Mesendoderm (in vitro differentiated cells): ENCODE measurements around the gene NSUN5.
"Not testable (repeated sequence)": the region's sequence is repeated elsewhere in the genome, so short reads cannot be mapped to it uniquely, and the experiment has no call there.

Experiments used
- DNase-seq: peaks from one replicate; pipeline ENCODE4 v3.0.0; 2013
- H2AK5ac ChIP-seq: 2 replicates; pipeline ENCODE4 v1.6.1; 2013; ENCODE audit warnings: low read length, inconsistent platforms
- H2BK120ac ChIP-seq: 2 replicates; pipeline ENCODE4 v1.6.1; 2013; ENCODE audit warnings: low read depth, mild to moderate bottlenecking, low read length, moderate library complexity, mixed read lengths
- H2BK15ac ChIP-seq: replicated peaks from 2 replicates; pipeline ENCODE4 v1.6.1; 2013; ENCODE audit warnings: low read depth, mild to moderate bottlenecking, moderate library complexity
- H2BK5ac ChIP-seq: 2 replicates; pipeline ENCODE4 v1.6.1; 2013; ENCODE audit warnings: low read length, inconsistent platforms
- H3K18ac ChIP-seq: 2 replicates; pipeline ENCODE4 v1.6.1; 2013; ENCODE audit warnings: mild to moderate bottlenecking, low read length, mixed read lengths
- H3K23ac ChIP-seq: one replicate; pipeline ENCODE4 v1.6.1; 2013; ENCODE audit warnings: low read length
- H3K27ac ChIP-seq: 2 replicates; pipeline ENCODE4 v1.5.1; 2013; ENCODE audit warnings: low read depth, mild to moderate bottlenecking, inconsistent platforms, low read length, moderate library complexity
- H3K27me3 ChIP-seq: 2 replicates; pipeline ENCODE4 v1.6.1; 2013; ENCODE audit warnings: low read length, control low read depth, mild to moderate bottlenecking, inconsistent platforms; ENCODE audit not compliant: insufficient read depth, poor library complexity
- H3K36me3 ChIP-seq: 2 replicates; pipeline ENCODE4 v1.6.1; 2013; ENCODE audit warnings: low read length, inconsistent platforms; ENCODE audit not compliant: control insufficient read depth, insufficient read depth
- H3K4ac ChIP-seq: one replicate; pipeline ENCODE4 v1.6.1; 2013; ENCODE audit warnings: low read depth, mild to moderate bottlenecking, low read length, moderate library complexity
- H3K4me1 ChIP-seq: 2 replicates; pipeline ENCODE4 v1.6.1; 2013; ENCODE audit warnings: low read depth, low read length, inconsistent platforms; ENCODE audit not compliant: control insufficient read depth
- H3K4me2 ChIP-seq: 2 replicates; pipeline ENCODE4 v1.6.1; 2013; ENCODE audit warnings: low read length
- H3K4me3 ChIP-seq: 2 replicates; pipeline ENCODE4 v1.5.1; 2013; ENCODE audit warnings: mild to moderate bottlenecking, low read length
- H3K56ac ChIP-seq: one replicate; pipeline ENCODE4 v1.6.1; 2013; ENCODE audit warnings: low read length
- H3K79me1 ChIP-seq: 2 replicates; pipeline ENCODE4 v1.6.1; 2013; ENCODE audit warnings: low read length, inconsistent platforms
- H3K79me2 ChIP-seq: 2 replicates; pipeline ENCODE4 v1.6.1; 2013; ENCODE audit warnings: mild to moderate bottlenecking, low read length; ENCODE audit not compliant: control insufficient read depth, insufficient read depth
- H3K9ac ChIP-seq: 2 replicates; pipeline ENCODE4 v1.6.1; 2013; ENCODE audit warnings: low read length, inconsistent platforms
- H4K5ac ChIP-seq: one replicate; pipeline ENCODE4 v1.6.1; 2013; ENCODE audit warnings: low read length
- H4K8ac ChIP-seq: one replicate; pipeline ENCODE4 v1.6.1; 2013; ENCODE audit warnings: low read depth, mild to moderate bottlenecking, control low read depth, low read length, moderate library complexity
- WGBS: extraction: QIAGEN DNeasy Blood & Tissue Kit; methylation state at CpG from one replicate; pipeline ENCODE4 v1.1.7; 2013; ENCODE audit warnings: low lambda C conversion rate, missing lambda C conversion rate; ENCODE audit not compliant: insufficient coverage; ENCODE audit errors: extremely low coverage; 5-methylcytosine and 5-hydroxymethylcytosine counted together

The NSUN5 gene

GRCh38 chr7:73307436-73307835 is 1.2 kb downstream of the NSUN5 start:
- Histone ChIP-seq H3K4me2 (peak overlapping the region; percentile 82), H2BK15ac (no peak overlapping the region), H3K4me3 (no peak overlapping the region), H3K79me1 (peaks cover 8% of the 10 kb centered on the region), H3K79me2 (peaks cover 16% of the 10 kb centered on the region), H3K18ac (no peak overlapping the region), H2BK120ac (no peak overlapping the region), H2AK5ac (no peak overlapping the region), H3K4ac (no peak overlapping the region), H3K36me3 (peaks cover 2% of the 10 kb centered on the region), H3K4me1 (no peaks in the 10 kb centered on the region), H2BK5ac (no peak overlapping the region), H4K5ac (no peak overlapping the region), H3K56ac (peak overlapping the region; percentile 64), H3K27me3 (no peaks in the 10 kb centered on the region), H3K23ac (no peak overlapping the region), H4K8ac (no peak overlapping the region), H3K27ac (no peak overlapping the region), H3K9ac (peak overlapping the region; percentile 81)
- DNase-seq, result no peak
- no CpG with 5 or more reads among the region's 13 CpGs for WGBS

- H3K79me2 ChIP-seq, result peaks cover 16% of the 10 kb centered on the region
- not testable (repeated sequence) for H4K5ac ChIP-seq, H3K27me3 ChIP-seq, H3K4me3 ChIP-seq, H2BK5ac ChIP-seq, H2BK120ac ChIP-seq, H4K8ac ChIP-seq, H3K56ac ChIP-seq, DNase-seq, H3K36me3 ChIP-seq, H2AK5ac ChIP-seq, H3K79me1 ChIP-seq, H3K9ac ChIP-seq, H3K4me2 ChIP-seq, H3K4me1 ChIP-seq, H3K18ac ChIP-seq, H3K23ac ChIP-seq, H3K4ac ChIP-seq, H2BK15ac ChIP-seq, H3K27ac ChIP-seq
- no CpG with 5 or more reads among the region's 15 CpGs for WGBS
These were observed 3.8 kb downstream of the NSUN5 start for GRCh38 chr7:73304612-73305387.

- Histone ChIP-seq H3K4me2 (no peak overlapping the region), H4K8ac (no peak overlapping the region), H3K56ac (no peak overlapping the region)
These were observed 4.6 kb downstream of the NSUN5 start for GRCh38 chr7:73304071-73304470.

GRCh38 chr7:73303546-73303945 is 5.1 kb downstream of the NSUN5 start:
- Histone ChIP-seq H3K4me3 (no peak overlapping the region), H4K8ac (no peak overlapping the region), H3K56ac (no peak overlapping the region), H3K23ac (no peak overlapping the region), H3K27me3 (no peaks in the 10 kb centered on the region), H3K79me1 (peaks cover 8% of the 10 kb centered on the region), H4K5ac (no peak overlapping the region), H2AK5ac (no peak overlapping the region), H3K9ac (no peak overlapping the region), H2BK120ac (no peak overlapping the region), H3K18ac (no peak overlapping the region), H3K27ac (no peak overlapping the region), H3K4me2 (no peak overlapping the region), H3K4ac (no peak overlapping the region), H2BK5ac (no peak overlapping the region), H3K4me1 (no peaks in the 10 kb centered on the region), H3K36me3 (peaks cover 2% of the 10 kb centered on the region), H2BK15ac (no peak overlapping the region), H3K79me2 (peaks cover 16% of the 10 kb centered on the region)
- DNase-seq, result no peak
- whole genome bisulfite sequencing, result no CpG with 5 or more reads among the region's 26 CpGs

More at GRCh38 chr7:73304071-73304470, 4.6 kb downstream of the NSUN5 start:
- Histone ChIP-seq H2BK5ac (no peak overlapping the region), H3K4me3 (no peak overlapping the region), H3K79me1 (peaks cover 8% of the 10 kb centered on the region), H2BK15ac (no peak overlapping the region), H3K9ac (no peak overlapping the region), H3K79me2 (peaks cover 16% of the 10 kb centered on the region), H4K5ac (no peak overlapping the region), H3K23ac (no peak overlapping the region), H2AK5ac (no peak overlapping the region), H3K4me1 (no peaks in the 10 kb centered on the region), H2BK120ac (no peak overlapping the region), H3K27me3 (no peaks in the 10 kb centered on the region), H3K27ac (no peak overlapping the region), H3K36me3 (peaks cover 2% of the 10 kb centered on the region), H3K18ac (no peak overlapping the region), H3K4ac (no peak overlapping the region)
- no peak for DNase-seq
- no CpG with 5 or more reads among the region's 14 CpGs for WGBS

GRCh38 chr7:73302846-73303245 is 5.8 kb downstream of the NSUN5 start:
- not testable (repeated sequence) for H2AK5ac ChIP-seq, H2BK120ac ChIP-seq, H3K23ac ChIP-seq, H3K79me1 ChIP-seq, H4K5ac ChIP-seq, H3K9ac ChIP-seq, H3K4me2 ChIP-seq, DNase-seq, H3K27ac ChIP-seq, H3K27me3 ChIP-seq, H3K36me3 ChIP-seq, H2BK5ac ChIP-seq, H3K4me3 ChIP-seq, H2BK15ac ChIP-seq, H4K8ac ChIP-seq, H3K4me1 ChIP-seq, H3K18ac ChIP-seq, H3K56ac ChIP-seq, H3K4ac ChIP-seq
- peaks cover 11% of the 10 kb centered on the region for H3K79me2 ChIP-seq
- no CpG with 5 or more reads among the region's 10 CpGs for WGBS

GRCh38 chr7:73301108-73301507 is 7.5 kb downstream of the NSUN5 start:
- not testable (repeated sequence) for H3K18ac ChIP-seq, H3K4ac ChIP-seq, H3K56ac ChIP-seq, H3K36me3 ChIP-seq, H3K9ac ChIP-seq, H3K79me2 ChIP-seq, H2BK120ac ChIP-seq, H3K79me1 ChIP-seq, H3K4me3 ChIP-seq, DNase-seq, H2AK5ac ChIP-seq, H3K23ac ChIP-seq, H3K4me1 ChIP-seq, H4K8ac ChIP-seq, H2BK15ac ChIP-seq, H3K27me3 ChIP-seq, H3K4me2 ChIP-seq, H4K5ac ChIP-seq, H3K27ac ChIP-seq, H2BK5ac ChIP-seq
- no CpG with 5 or more reads among the region's 14 CpGs for WGBS
